ENCODE data around the gene SPDYE4.

Gene SPDYE4

GRCh38 chr17:8785547-8786413 is 27.4 kb upstream of the SPDYE4 start:
- DNase-seq (ENCODE audit: low read depth): peak; percentile 42

- no peak for DNase-seq (ENCODE audit: low read depth)
Observed at GRCh38 chr17:8782176-8782575, 23.8 kb upstream of the SPDYE4 start.

- no peak for DNase-seq (ENCODE audit: low read depth)
Observed at GRCh38 chr17:8781776-8782175, 23.4 kb upstream of the SPDYE4 start.

GRCh38 chr17:8776881-8777280 is 18.5 kb upstream of the SPDYE4 start:
- no peak for DNase-seq (ENCODE audit: low read depth)

GRCh38 chr17:8776248-8776647 is 17.9 kb upstream of the SPDYE4 start:
- DNase-seq (ENCODE audit: low read depth): no peak

GRCh38 chr17:8766731-8767130 is 8.4 kb upstream of the SPDYE4 start:
- peak; percentile 79 for DNase-seq (ENCODE audit: low read depth)

- DNase-seq (ENCODE audit: low read depth): no peak
Observed at GRCh38 chr17:8762012-8762411, 3.7 kb upstream of the SPDYE4 start.

- DNase-seq (ENCODE audit: low read depth): no peak
Observed at GRCh38 chr17:8757189-8757588, 1.2 kb downstream of the SPDYE4 start.

GRCh38 chr17:8755590-8756255 is 2.6 kb downstream of the SPDYE4 start:
- DNase-seq (ENCODE audit: low read depth): no peak

- DNase-seq (ENCODE audit: low read depth): no peak
Observed at GRCh38 chr17:8754890-8755289, 3.5 kb downstream of the SPDYE4 start.

GRCh38 chr17:8753976-8754440 is 4.3 kb downstream of the SPDYE4 start:
- peak; percentile 26 for DNase-seq (ENCODE audit: low read depth)

- DNase-seq (ENCODE audit: low read depth): no peak
Observed at GRCh38 chr17:8753136-8753975, 5.0 kb downstream of the SPDYE4 start.

- DNase-seq (ENCODE audit: low read depth): peak; percentile 21
Observed at GRCh38 chr17:8749616-8750015, 8.7 kb downstream of the SPDYE4 start.

- no peak for DNase-seq (ENCODE audit: low read depth)
Observed at GRCh38 chr17:8747742-8748141, 10.6 kb downstream of the SPDYE4 start.

- no peak for DNase-seq (ENCODE audit: low read depth)
Observed at GRCh38 chr17:8746501-8747236, 11.7 kb downstream of the SPDYE4 start.

GRCh38 chr17:8745586-8746500 is 12.5 kb downstream of the SPDYE4 start:
- peak; percentile 40 for DNase-seq (ENCODE audit: low read depth)

GRCh38 chr17:8744086-8744785 is 14.1 kb downstream of the SPDYE4 start:
- no peak for DNase-seq (ENCODE audit: low read depth)

- DNase-seq (ENCODE audit: low read depth): no peak
Observed at GRCh38 chr17:8742819-8743218, 15.5 kb downstream of the SPDYE4 start.

- no peak for DNase-seq (ENCODE audit: low read depth)
Observed at GRCh38 chr17:8742274-8742673, 16.1 kb downstream of the SPDYE4 start.

- DNase-seq (ENCODE audit: low read depth): no peak
Observed at GRCh38 chr17:8741771-8742170, 16.6 kb downstream of the SPDYE4 start.
